IMR-90 (cell line): ENCODE data around the gene MLNR. TPM values are rescaled to one million over a fixed set of nuclear protein-coding genes. Genes with fewer than 3 reads are reported as not detected.

Source experiments
- ATAC-seq: fragments of 200-7000 bp; cut with Tn5 transposase; 2 replicates; pipeline ENCODE4 v1.9.1; 2020; ENCODE audit warnings: low read depth, mild to moderate bottlenecking, moderate library complexity
- BruUV-seq: library from RNA; stranded (reverse); fragments of 400-500 nt; replicated peaks from 2 replicates; lab custom pipeline; 2021; lab: Mats Ljungman, UMichigan
- CTCF ChIA-PET: fragments of 300-600 bp; formaldehyde crosslinking; extraction: SDS; loops from one replicate; lab custom pipeline; 2021; ENCODE audit warnings: antibody characterized with exemption; lab: Yijun Ruan, JAX
- POLR2A ChIA-PET: fragments of 300-600 bp; sonication (Branson Sonifier 250); formaldehyde crosslinking; loops from one replicate; lab custom pipeline; 2022; ENCODE audit warnings: antibody characterized with exemption; ENCODE audit not compliant: unreplicated experiment; lab: Charles Lee
- DNase-seq: peaks from one replicate; pipeline ENCODE4 v3.0.0; 2013
- H2AFZ ChIP-seq: replicated peaks from 2 replicates; pipeline ENCODE3; 2013; ENCODE audit warnings: low read length, mild to moderate bottlenecking; ENCODE audit not compliant: poor library complexity
- H2AK5ac ChIP-seq: 2 replicates; pipeline ENCODE4 v1.6.1; 2013; ENCODE audit warnings: low read depth, low read length, inconsistent platforms
- H2AK9ac ChIP-seq: replicated peaks from 2 replicates; pipeline ENCODE3; 2013; ENCODE audit warnings: mild to moderate bottlenecking, low read depth, low read length, moderate library complexity; ENCODE audit not compliant: poor library complexity
- H2BK120ac ChIP-seq: 2 replicates; pipeline ENCODE4 v1.6.1; 2013; ENCODE audit warnings: low read depth, low read length, inconsistent platforms
- H2BK15ac ChIP-seq: 3 replicates; pipeline ENCODE4 v1.6.1; 2013; ENCODE audit warnings: low read depth, low read length, inconsistent platforms
- H2BK20ac ChIP-seq: 2 replicates; pipeline ENCODE4 v1.6.1; 2013; ENCODE audit warnings: low read depth, mild to moderate bottlenecking, inconsistent platforms, low read length, moderate library complexity
- H2BK5ac ChIP-seq: 2 replicates; pipeline ENCODE4 v1.6.1; 2013; ENCODE audit warnings: mild to moderate bottlenecking, low read depth, low read length, inconsistent platforms; ENCODE audit not compliant: poor library complexity, severe bottlenecking
- H3K14ac ChIP-seq: replicated peaks from 2 replicates; pipeline ENCODE4 v1.6.1; 2013; ENCODE audit warnings: low read depth, low read length, inconsistent platforms
- H3K18ac ChIP-seq: 2 replicates; pipeline ENCODE4 v1.6.1; 2013; ENCODE audit warnings: low read depth, low read length, control low read depth
- H3K23ac ChIP-seq: 2 replicates; pipeline ENCODE4 v1.6.1; 2013; ENCODE audit warnings: low read depth, low read length, inconsistent platforms
- H3K27ac ChIP-seq: 2 replicates; pipeline ENCODE4 v1.5.1; 2013; ENCODE audit warnings: mild to moderate bottlenecking, control low read depth, low read length; ENCODE audit not compliant: insufficient read depth
- H3K27me3 ChIP-seq: 2 replicates; pipeline ENCODE4 v1.6.1; 2013; ENCODE audit warnings: low read length; ENCODE audit not compliant: control insufficient read depth, insufficient read depth
- H3K36me3 ChIP-seq: 2 replicates; pipeline ENCODE4 v1.6.1; 2013; ENCODE audit warnings: low read length, mixed read lengths; ENCODE audit not compliant: control insufficient read depth, insufficient read depth
- H3K4ac ChIP-seq: 2 replicates; pipeline ENCODE4 v1.6.1; 2013; ENCODE audit warnings: low read depth, low read length, inconsistent platforms
- H3K4me1 ChIP-seq: 2 replicates; pipeline ENCODE4 v1.6.1; 2013; ENCODE audit warnings: low read length, mixed read lengths; ENCODE audit not compliant: control insufficient read depth, insufficient read depth
- H3K4me2 ChIP-seq: 2 replicates; pipeline ENCODE4 v1.6.1; 2013; ENCODE audit warnings: low read depth, mild to moderate bottlenecking, control low read depth, low read length, moderate library complexity
- H3K4me3 ChIP-seq: 2 replicates; pipeline ENCODE4 v1.5.1; 2013; ENCODE audit warnings: low read depth, mild to moderate bottlenecking, control low read depth, low read length, moderate library complexity; ENCODE audit not compliant: insufficient read depth
- H3K56ac ChIP-seq: 2 replicates; pipeline ENCODE4 v1.6.1; 2013; ENCODE audit warnings: low read length, inconsistent platforms; ENCODE audit not compliant: insufficient read depth; ENCODE audit errors: extremely low read depth
- H3K79me1 ChIP-seq, 2 experiments: 2 replicates each; pipeline ENCODE4 v1.6.1; 2013; ENCODE audit warnings: low read length in 2 of 2, inconsistent platforms in 1 of 2, low read depth in 1 of 2
- H3K9ac ChIP-seq: 2 replicates; pipeline ENCODE4 v1.6.1; 2013; ENCODE audit warnings: low read depth, low read length, control low read depth
- H3K9me1 ChIP-seq: 2 replicates; pipeline ENCODE4 v1.6.1; 2013; ENCODE audit warnings: low read length, inconsistent platforms; ENCODE audit not compliant: insufficient read depth
- H3K9me3 ChIP-seq: 2 replicates; pipeline ENCODE4 v1.6.1; 2013; ENCODE audit warnings: low read length; ENCODE audit not compliant: control insufficient read depth, insufficient read depth
- H4K20me1 ChIP-seq: 2 replicates; pipeline ENCODE4 v1.6.1; 2013; ENCODE audit warnings: low read length, inconsistent platforms; ENCODE audit not compliant: insufficient read depth
- H4K5ac ChIP-seq: 2 replicates; pipeline ENCODE4 v1.6.1; 2013; ENCODE audit warnings: mild to moderate bottlenecking, low read depth, low read length, control low read depth
- H4K8ac ChIP-seq, 2 experiments: 2 replicates each; pipeline ENCODE4 v1.6.1; 2013; ENCODE audit warnings: low read depth in 2 of 2, low read length in 2 of 2, control low read depth in 1 of 2, inconsistent platforms in 1 of 2
- H4K91ac ChIP-seq: 2 replicates; pipeline ENCODE4 v1.6.1; 2013; ENCODE audit warnings: low read depth, low read length, inconsistent platforms; ENCODE audit not compliant: insufficient read depth
- BHLHE40 ChIP-seq: fragments of 150-350 bp; IDR thresholded peaks from 2 replicates; pipeline ENCODE4 v1.6.1; 2016; ENCODE audit warnings: mild to moderate bottlenecking, low read depth, low read length
- CEBPB ChIP-seq: IDR thresholded peaks from 2 replicates; pipeline ENCODE4 v1.6.1; 2012; ENCODE audit warnings: low read depth, low read length, improper control_type of control experiment
- CHD1 ChIP-seq: IDR thresholded peaks from 2 replicates; pipeline ENCODE4 v1.6.1; 2012; ENCODE audit warnings: low read depth, low read length, improper control_type of control experiment
- CTCF ChIP-seq: conservative IDR thresholded peaks from 2 replicates; pipeline ENCODE4 v1.5.1; 2012; ENCODE audit warnings: mild to moderate bottlenecking, low read depth, low read length, improper control_type of control experiment
- ELK1 ChIP-seq: fragments of 150-350 bp; IDR thresholded peaks from 2 replicates; pipeline ENCODE4 v1.6.1; 2016; ENCODE audit warnings: low read depth, mild to moderate bottlenecking, low read length, moderate library complexity, borderline replicate concordance
- FOS ChIP-seq: fragments of 150-350 bp; IDR thresholded peaks from 2 replicates; pipeline ENCODE4 v1.6.1; 2016; ENCODE audit warnings: low read depth, low read length
- MAFK ChIP-seq: IDR thresholded peaks from 2 replicates; pipeline ENCODE4 v1.6.1; 2012; ENCODE audit warnings: low read depth, low read length, improper control_type of control experiment
- MAZ ChIP-seq: IDR thresholded peaks from 2 replicates; pipeline ENCODE4 v1.6.1; 2012; ENCODE audit warnings: low read depth, mild to moderate bottlenecking, low read length, improper control_type of control experiment, moderate library complexity, borderline replicate concordance
- MXI1 ChIP-seq: IDR thresholded peaks from 2 replicates; pipeline ENCODE4 v1.6.1; 2012; ENCODE audit warnings: low read depth, mild to moderate bottlenecking, low read length, moderate library complexity, borderline replicate concordance
- NFE2L2 ChIP-seq: fragments of 150-350 bp; IDR thresholded peaks from 2 replicates; pipeline ENCODE4 v1.6.1; 2016; ENCODE audit warnings: low read depth, mild to moderate bottlenecking, low read length
- POLR2A ChIP-seq: IDR thresholded peaks from 2 replicates; pipeline ENCODE4 v1.6.1; 2012; ENCODE audit warnings: mild to moderate bottlenecking, low read depth, low read length
- RAD21 ChIP-seq: IDR thresholded peaks from 2 replicates; pipeline ENCODE4 v1.6.1; 2012; ENCODE audit warnings: low read length, improper control_type of control experiment
- RCOR1 ChIP-seq: IDR thresholded peaks from 2 replicates; pipeline ENCODE4 v1.6.1; 2012; ENCODE audit warnings: mild to moderate bottlenecking, low read length, improper control_type of control experiment; ENCODE audit not compliant: insufficient replicate concordance
- RFX5 ChIP-seq: IDR thresholded peaks from 2 replicates; pipeline ENCODE4 v1.8.0; 2012; ENCODE audit warnings: low read depth, mild to moderate bottlenecking, low read length, moderate library complexity
- SMC3 ChIP-seq: fragments of 150-350 bp; IDR thresholded peaks from 2 replicates; pipeline ENCODE4 v1.6.1; 2016; ENCODE audit warnings: low read depth, mild to moderate bottlenecking, antibody characterized with exemption, low read length, moderate library complexity
- USF2 ChIP-seq: fragments of 150-350 bp; IDR thresholded peaks from 2 replicates; pipeline ENCODE4 v1.6.1; 2017; ENCODE audit warnings: mild to moderate bottlenecking, antibody characterized with exemption, low read length, low read depth
- WGBS, 2 experiments: methylation state at CpG; one replicate each; pipeline versions ENCODE4 v1.1.5 to v1.1.7; 2013; ENCODE audit warnings: missing lambda C conversion rate in 2 of 2; ENCODE audit not compliant: insufficient read length in 1 of 2; ENCODE audit errors: extremely low coverage in 2 of 2; 5-methylcytosine and 5-hydroxymethylcytosine counted together
- dilution Hi-C: fragments of 300-500 bp; cut with HindIII; formaldehyde crosslinking; loops from one replicate; pipeline ENCODE4 v1.14.3; 2018; ENCODE audit warnings: low sequenced_read_pairs; ENCODE audit not compliant: unreplicated experiment
- in situ Hi-C: fragments of 300-500 bp; cut with MboI; formaldehyde crosslinking; loops from 3 replicates; pipeline ENCODE4 v1.14.3; 2019; ENCODE audit warnings: low sequenced_read_pairs, inconsistent platforms, mixed read lengths
- intact Hi-C: fragments of 100-400 bp; cut with micrococcal nuclease; formaldehyde crosslinking; loops from 2 replicates; pipeline ENCODE4 v1.10.0; 2022
- polyA plus RNA-seq, 3 experiments: library from polyadenylated mRNA; depleted of rRNA; stranded (reverse); fragments of >200 nt; gene quantifications; 2 replicates each; pipeline ENCODE4 v1.2.3, GENCODE V29; 2012; ENCODE audit warnings: low replicate concordance in 1 of 3
- total RNA-seq: library from RNA; depleted of rRNA; stranded (reverse); fragments of >200 nt; gene quantifications from 2 replicates; pipeline ENCODE4 v1.2.3, GENCODE V29; 2012

The MLNR gene
- total and polyA plus RNA-seq, 2 of the 4 experiments (the other 2 are of a cell fraction): not detected

DNA sequence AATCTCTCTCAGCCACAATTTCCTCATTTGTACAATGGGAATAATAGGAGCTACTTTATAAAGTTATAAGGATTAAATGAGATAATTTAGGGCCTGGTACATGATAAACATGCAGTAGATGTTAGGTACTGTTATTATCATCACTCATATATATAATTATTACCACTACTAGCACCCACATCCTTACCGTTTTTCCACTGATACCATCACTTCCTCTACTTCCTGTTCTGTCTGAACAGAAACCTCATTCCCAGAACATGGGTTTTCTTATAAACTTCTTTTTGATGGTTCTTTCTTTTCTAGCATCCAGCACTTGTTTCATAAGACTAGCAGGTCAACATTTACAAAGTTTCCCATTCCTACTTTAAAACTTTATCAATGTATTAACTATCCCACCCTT lies 33.9 kb downstream of the MLNR start:
- Histone ChIP-seq H2BK15ac (no peak overlapping the region), H3K9ac (no peak overlapping the region), H3K79me1 (peaks cover 6 to 17% of the 10 kb centered on the region in 2 experiments; a peak in 3 of 4 replicates), H3K9me3 (no peaks in the 10 kb centered on the region), H2AFZ (no peak overlapping the region), H3K23ac (no peak overlapping the region), H4K20me1 (no peaks in the 10 kb centered on the region), H2BK20ac (no peak overlapping the region), H4K91ac (no peak overlapping the region), H3K4ac (no peak overlapping the region), H3K4me1 (no peaks in the 10 kb centered on the region), H2BK5ac (no peak overlapping the region), H3K27me3 (no peaks in the 10 kb centered on the region), H2AK9ac (no peak overlapping the region), H3K4me3 (no peak overlapping the region), H3K18ac (no peak overlapping the region), H2BK120ac (no peak overlapping the region), H3K14ac (no peak overlapping the region), H4K8ac (no peak overlapping the region), H3K36me3 (peaks cover 10% of the 10 kb centered on the region), H3K56ac (no peak overlapping the region), H3K9me1 (peaks cover 6% of the 10 kb centered on the region; the same call in 1 of the 2 replicates), H3K27ac (no peak overlapping the region), H2AK5ac (no peak overlapping the region), H4K5ac (no peak overlapping the region), H3K4me2 (no peak overlapping the region)
- TF ChIP-seq FOS: no peak
- TF ChIP-seq RFX5: no peak
- TF ChIP-seq ELK1: no peak
- TF ChIP-seq NFE2L2: no peak
- no peak for TF ChIP-seq USF2
- TF ChIP-seq MAFK: no peak
- no peak for TF ChIP-seq MAZ
- no peak for TF ChIP-seq SMC3
- TF ChIP-seq MXI1: no peak
- no peak for TF ChIP-seq RAD21
- no peak for TF ChIP-seq CEBPB
- TF ChIP-seq BHLHE40: no peak
- TF ChIP-seq POLR2A: no peak
- no peak for TF ChIP-seq CHD1
- no peak for TF ChIP-seq CTCF
- no peak for TF ChIP-seq RCOR1
- in situ Hi-C loops: no loop called here
- intact Hi-C loops: no loop called here
- CTCF ChIA-PET: interaction anchor here (0.6 kb wide), 1 partner anchor 60 kb away, joined by 3 read pairs; no protein-coding TSS in a partner anchor
- WGBS, 2 experiments: 86% methylated on average over 1 of the region's 1 CpG; no CpG with 5 or more reads in 1 of the 2 experiments
- no TSS peak for BruUV-seq
- DNase-seq (no peak), ATAC-seq (no peak)
- dilution Hi-C loops: no loop called here
- POLR2A ChIA-PET: no interaction called here
